ENCODE data around the gene EML2.

EML2 gene

GRCh38 chr19:45595814-45596213, 43.4 kb downstream of the EML2 start:
- Histone ChIP-seq H3K9me3 (ENCODE audit: control insufficient read depth, insufficient read depth, low read length) (no peaks in the 10 kb centered on the region), H3K36me3 (ENCODE audit: insufficient read depth, low read length) (no peaks in the 10 kb centered on the region), H3K4me1 (ENCODE audit: insufficient read depth, low read length) (peaks cover 8% of the 10 kb centered on the region; the same call in 1 of the 2 replicates), H3K9ac (ENCODE audit: low read depth, low read length) (no peak overlapping the region)

GRCh38 chr19:45593520-45593919, 45.7 kb downstream of the EML2 start:
- H3K4me1 ChIP-seq (ENCODE audit: insufficient read depth, low read length) = peaks cover 1% of the 10 kb centered on the region; the same call in 1 of the 2 replicates
- H3K9me3 ChIP-seq (ENCODE audit: control insufficient read depth, insufficient read depth, low read length) = no peaks in the 10 kb centered on the region
- H3K9ac ChIP-seq (ENCODE audit: low read depth, low read length) = no peak overlapping the region
- no peaks in the 10 kb centered on the region for H3K36me3 ChIP-seq (ENCODE audit: insufficient read depth, low read length)

- Histone ChIP-seq H3K9me3 (ENCODE audit: control insufficient read depth, insufficient read depth, low read length) (no peaks in the 10 kb centered on the region), H3K36me3 (ENCODE audit: insufficient read depth, low read length) (no peaks in the 10 kb centered on the region), H3K9ac (ENCODE audit: low read depth, low read length) (no peak overlapping the region), H3K4me1 (ENCODE audit: insufficient read depth, low read length) (no peaks in the 10 kb centered on the region)
Measured at GRCh38 chr19:45592366-45592765, 46.8 kb downstream of the EML2 start.

GRCh38 chr19:45591638-45592005, 47.6 kb downstream of the EML2 start:
- H3K9me3 ChIP-seq (ENCODE audit: control insufficient read depth, insufficient read depth, low read length) = no peaks in the 10 kb centered on the region
- H3K9ac ChIP-seq (ENCODE audit: low read depth, low read length) = no peak overlapping the region
- no peaks in the 10 kb centered on the region for H3K36me3 ChIP-seq (ENCODE audit: insufficient read depth, low read length)
- no peaks in the 10 kb centered on the region for H3K4me1 ChIP-seq (ENCODE audit: insufficient read depth, low read length)

GRCh38 chr19:45591004-45591637, 48.1 kb downstream of the EML2 start:
- no peaks in the 10 kb centered on the region for H3K9me3 ChIP-seq (ENCODE audit: control insufficient read depth, insufficient read depth, low read length)
- H3K4me1 ChIP-seq (ENCODE audit: insufficient read depth, low read length) = no peaks in the 10 kb centered on the region
- H3K36me3 ChIP-seq (ENCODE audit: insufficient read depth, low read length) = no peaks in the 10 kb centered on the region
- H3K9ac ChIP-seq (ENCODE audit: low read depth, low read length) = no peak overlapping the region

- no peaks in the 10 kb centered on the region for H3K36me3 ChIP-seq (ENCODE audit: insufficient read depth, low read length)
- H3K9ac ChIP-seq (ENCODE audit: low read depth, low read length) = no peak overlapping the region
- H3K9me3 ChIP-seq (ENCODE audit: control insufficient read depth, insufficient read depth, low read length) = no peaks in the 10 kb centered on the region
- H3K4me1 ChIP-seq (ENCODE audit: insufficient read depth, low read length) = peaks cover 2% of the 10 kb centered on the region; the same call in 1 of the 2 replicates
Measured at GRCh38 chr19:45590300-45591003, 48.7 kb downstream of the EML2 start.

- no peaks in the 10 kb centered on the region for H3K36me3 ChIP-seq (ENCODE audit: insufficient read depth, low read length)
- H3K4me1 ChIP-seq (ENCODE audit: insufficient read depth, low read length) = peaks cover 4% of the 10 kb centered on the region; the same call in 1 of the 2 replicates
- H3K9me3 ChIP-seq (ENCODE audit: control insufficient read depth, insufficient read depth, low read length) = no peaks in the 10 kb centered on the region
- H3K9ac ChIP-seq (ENCODE audit: low read depth, low read length) = no peak overlapping the region
Measured at GRCh38 chr19:45589768-45590167, 49.4 kb downstream of the EML2 start.

GRCh38 chr19:45587873-45588272, 51.3 kb downstream of the EML2 start:
- Histone ChIP-seq H3K4me1 (ENCODE audit: insufficient read depth, low read length) (peaks cover 4% of the 10 kb centered on the region; the same call in 1 of the 2 replicates), H3K9me3 (ENCODE audit: control insufficient read depth, insufficient read depth, low read length) (no peaks in the 10 kb centered on the region), H3K9ac (ENCODE audit: low read depth, low read length) (no peak overlapping the region), H3K36me3 (ENCODE audit: insufficient read depth, low read length) (no peaks in the 10 kb centered on the region)

GRCh38 chr19:45585158-45585577, 54.0 kb downstream of the EML2 start:
- Histone ChIP-seq H3K9me3 (ENCODE audit: control insufficient read depth, insufficient read depth, low read length) (no peaks in the 10 kb centered on the region), H3K9ac (ENCODE audit: low read depth, low read length) (peak overlapping the region; percentile 98; the same call in 1 of the 2 replicates), H3K36me3 (ENCODE audit: insufficient read depth, low read length) (no peaks in the 10 kb centered on the region), H3K4me1 (ENCODE audit: insufficient read depth, low read length) (peaks cover 4% of the 10 kb centered on the region; the same call in 1 of the 2 replicates)

GRCh38 chr19:45584332-45585157, 54.7 kb downstream of the EML2 start, which contains the start of gene OPA3:
OPA3 (minus strand) TSS chr19:45584802; CDS start chr19:45584764, 38 bp downstream.
- no peaks in the 10 kb centered on the region for H3K9me3 ChIP-seq (ENCODE audit: control insufficient read depth, insufficient read depth, low read length)
- peaks cover 4% of the 10 kb centered on the region; the same call in 1 of the 2 replicates for H3K4me1 ChIP-seq (ENCODE audit: insufficient read depth, low read length)
- H3K9ac ChIP-seq (ENCODE audit: low read depth, low read length) = peak within 1 kb of the TSS; percentile 98
- no peaks in the 10 kb centered on the region for H3K36me3 ChIP-seq (ENCODE audit: insufficient read depth, low read length)

- Histone ChIP-seq H3K36me3 (ENCODE audit: insufficient read depth, low read length) (no peaks in the 10 kb centered on the region), H3K9ac (ENCODE audit: low read depth, low read length) (no peak overlapping the region), H3K4me1 (ENCODE audit: insufficient read depth, low read length) (peaks cover 19% of the 10 kb centered on the region), H3K9me3 (ENCODE audit: control insufficient read depth, insufficient read depth, low read length) (no peaks in the 10 kb centered on the region)
Measured at GRCh38 chr19:45581576-45581975, 57.6 kb downstream of the EML2 start.

- Histone ChIP-seq H3K9me3 (ENCODE audit: control insufficient read depth, insufficient read depth, low read length) (no peaks in the 10 kb centered on the region), H3K4me1 (ENCODE audit: insufficient read depth, low read length) (peaks cover 16% of the 10 kb centered on the region), H3K9ac (ENCODE audit: low read depth, low read length) (no peak overlapping the region), H3K36me3 (ENCODE audit: insufficient read depth, low read length) (no peaks in the 10 kb centered on the region)
Measured at GRCh38 chr19:45578861-45579260, 60.3 kb downstream of the EML2 start.

- Histone ChIP-seq H3K36me3 (ENCODE audit: insufficient read depth, low read length) (no peaks in the 10 kb centered on the region), H3K9me3 (ENCODE audit: control insufficient read depth, insufficient read depth, low read length) (no peaks in the 10 kb centered on the region), H3K4me1 (ENCODE audit: insufficient read depth, low read length) (peaks cover 16% of the 10 kb centered on the region), H3K9ac (ENCODE audit: low read depth, low read length) (no peak overlapping the region)
Measured at GRCh38 chr19:45577111-45577905, 61.9 kb downstream of the EML2 start.

- H3K9me3 ChIP-seq (ENCODE audit: control insufficient read depth, insufficient read depth, low read length) = no peaks in the 10 kb centered on the region
- no peak overlapping the region for H3K9ac ChIP-seq (ENCODE audit: low read depth, low read length)
- H3K4me1 ChIP-seq (ENCODE audit: insufficient read depth, low read length) = peaks cover 16% of the 10 kb centered on the region
- no peaks in the 10 kb centered on the region for H3K36me3 ChIP-seq (ENCODE audit: insufficient read depth, low read length)
Measured at GRCh38 chr19:45576682-45577081, 62.5 kb downstream of the EML2 start.

Measured in ES-I3 (cell line).